ENCODE measurements around the gene CDC25B. TPM values are rescaled to one million over a fixed set of nuclear protein-coding genes. Genes with fewer than 3 reads are reported as not detected.

Gene CDC25B
- total and polyA plus RNA-seq, 2 experiments from 2014 or later, result 18.2 to 20.1 TPM

- TF ChIP-seq EZH2 (IDR thresholded peaks at IDR 0.05; ENCODE audit: insufficient read depth, poor library complexity, severe bottlenecking) (no peak), EZH2phosphoT487 (IDR thresholded peaks at IDR 0.05; ENCODE audit: insufficient read depth, low read depth) (no peak)
- H3K36me3 ChIP-seq (ENCODE audit: low read depth), result no peaks in the 10 kb centered on the region; the same call in 1 of the 2 replicates
- H3K9ac ChIP-seq, result peak overlapping the region; percentile 92
- peak overlapping the region; percentile 47 for H3K27ac ChIP-seq
- peaks cover 10% of the 10 kb centered on the region for H3K4me1 ChIP-seq (ENCODE audit: insufficient read depth)
- H3K4me2 ChIP-seq (ENCODE audit: unreplicated experiment), result peak overlapping the region; percentile 93
- H3K27me3 ChIP-seq (replicated peaks; ENCODE audit: insufficient read depth), result no peaks in the 10 kb centered on the region
- H2AFZ ChIP-seq, result peak overlapping the region; percentile 83
- no peaks in the 10 kb centered on the region for H3K9me2 ChIP-seq (ENCODE audit: insufficient read depth)
- H3K9me3 ChIP-seq (ENCODE audit: low read depth), result no peaks in the 10 kb centered on the region
- DNase-seq, result no peak
- H3F3A ChIP-seq (ENCODE audit: insufficient read depth), result 0 out of 2 replicates have a peak, but pooled peaks cover 8% of the 10 kb centered on the region
- H3K4me3 ChIP-seq, result peak overlapping the region; percentile 80
- peaks cover 52% of the 10 kb centered on the region for H3K79me2 ChIP-seq (ENCODE audit: insufficient read depth)
- in situ Hi-C loops (cut with MboI), result no loop called here
- WGBS, 2 experiments (ENCODE audit: low coverage in 1 of 2, low lambda C conversion rate in 2 of 2, missing lambda C conversion rate in 2 of 2), result 1 to 2% methylated on average over 20 to 21 of the region's 22 CpGs
- no peaks in the 10 kb centered on the region for H4K20me1 ChIP-seq (ENCODE audit: insufficient read depth)
Measured at GRCh38 chr20:3846378-3846739, 50.2 kb downstream of the CDC25B start.

GRCh38 chr20:3846740-3847428, 50.8 kb downstream of the CDC25B start, which contains the start of gene MAVS:
MAVS (plus strand) TSS chr20:3846834; CDS start chr20:3854625, 7,791 bp downstream.
- Histone ChIP-seq H3K4me1 (ENCODE audit: insufficient read depth) (peaks cover 10% of the 10 kb centered on the region), H2AFZ (peak within 1 kb of the TSS; percentile 83), H3F3A (ENCODE audit: insufficient read depth) (0 out of 2 replicates have a peak, but pooled peaks cover 8% of the 10 kb centered on the region), H3K27me3 (replicated peaks; ENCODE audit: insufficient read depth) (no peaks in the 10 kb centered on the region), H3K9me2 (ENCODE audit: insufficient read depth) (no peaks in the 10 kb centered on the region), H3K4me2 (ENCODE audit: unreplicated experiment) (peak within 1 kb of the TSS; percentile 93), H3K4me3 (peak within 1 kb of the TSS; percentile 80), H4K20me1 (ENCODE audit: insufficient read depth) (no peaks in the 10 kb centered on the region), H3K36me3 (ENCODE audit: low read depth) (no peaks in the 10 kb centered on the region; the same call in 1 of the 2 replicates), H3K79me2 (ENCODE audit: insufficient read depth) (peaks cover 56% of the 10 kb centered on the region), H3K9ac (peak within 1 kb of the TSS; percentile 92), H3K9me3 (ENCODE audit: low read depth) (no peaks in the 10 kb centered on the region), H3K27ac (peak within 1 kb of the TSS; percentile 49)
- in situ Hi-C loops (cut with MboI), result no loop called here
- no peak for TF ChIP-seq EZH2phosphoT487 (IDR thresholded peaks at IDR 0.05; ENCODE audit: insufficient read depth, low read depth)
- no peak for TF ChIP-seq EZH2 (IDR thresholded peaks at IDR 0.05; ENCODE audit: insufficient read depth, poor library complexity, severe bottlenecking)
- 1% methylated on average over 59 to 72 of the region's 72 CpGs for WGBS, 2 experiments (ENCODE audit: low coverage in 1 of 2, low lambda C conversion rate in 2 of 2, missing lambda C conversion rate in 2 of 2)
- peak; percentile 91 for DNase-seq

- Histone ChIP-seq H2AFZ (peak overlapping the region; percentile 83), H3K79me2 (ENCODE audit: insufficient read depth) (peaks cover 61% of the 10 kb centered on the region), H3K4me1 (ENCODE audit: insufficient read depth) (peaks cover 10% of the 10 kb centered on the region), H3K4me2 (ENCODE audit: unreplicated experiment) (peak overlapping the region; percentile 93), H3K9me2 (ENCODE audit: insufficient read depth) (no peaks in the 10 kb centered on the region), H3K27me3 (replicated peaks; ENCODE audit: insufficient read depth) (no peaks in the 10 kb centered on the region), H3K36me3 (ENCODE audit: low read depth) (no peaks in the 10 kb centered on the region; the same call in 1 of the 2 replicates), H3F3A (ENCODE audit: insufficient read depth) (0 out of 2 replicates have a peak, but pooled peaks cover 8% of the 10 kb centered on the region), H4K20me1 (ENCODE audit: insufficient read depth) (no peaks in the 10 kb centered on the region), H3K9ac (peak overlapping the region; percentile 92), H3K27ac (peak overlapping the region; percentile 49), H3K4me3 (peak overlapping the region; percentile 80), H3K9me3 (ENCODE audit: low read depth) (no peaks in the 10 kb centered on the region)
- in situ Hi-C loops (cut with MboI), result no loop called here
- TF ChIP-seq EZH2 (IDR thresholded peaks at IDR 0.05; ENCODE audit: insufficient read depth, poor library complexity, severe bottlenecking), result no peak
- TF ChIP-seq EZH2phosphoT487 (IDR thresholded peaks at IDR 0.05; ENCODE audit: insufficient read depth, low read depth), result no peak
- no peak for DNase-seq
- 7 to 10% methylated on average over 8 of the region's 8 CpGs for WGBS, 2 experiments (ENCODE audit: low coverage in 1 of 2, low lambda C conversion rate in 2 of 2, missing lambda C conversion rate in 2 of 2)
Measured at GRCh38 chr20:3847429-3847940, 51.4 kb downstream of the CDC25B start.

GRCh38 chr20:3848565-3848964, 52.5 kb downstream of the CDC25B start:
- TF ChIP-seq EZH2phosphoT487 (IDR thresholded peaks at IDR 0.05; ENCODE audit: insufficient read depth, low read depth) (no peak), EZH2 (IDR thresholded peaks at IDR 0.05; ENCODE audit: insufficient read depth, poor library complexity, severe bottlenecking) (no peak)
- DNase-seq, result no peak
- H4K20me1 ChIP-seq (ENCODE audit: insufficient read depth), result no peaks in the 10 kb centered on the region
- H2AFZ ChIP-seq, result no peak overlapping the region
- peaks cover 64% of the 10 kb centered on the region for H3K79me2 ChIP-seq (ENCODE audit: insufficient read depth)
- no peaks in the 10 kb centered on the region for H3K9me2 ChIP-seq (ENCODE audit: insufficient read depth)
- H3F3A ChIP-seq (ENCODE audit: insufficient read depth), result 0 out of 2 replicates have a peak, but pooled peaks cover 8% of the 10 kb centered on the region
- no peak overlapping the region for H3K4me3 ChIP-seq
- no peaks in the 10 kb centered on the region for H3K9me3 ChIP-seq (ENCODE audit: low read depth)
- no peak overlapping the region for H3K27ac ChIP-seq
- H3K36me3 ChIP-seq (ENCODE audit: low read depth), result no peaks in the 10 kb centered on the region; the same call in 1 of the 2 replicates
- in situ Hi-C loops (cut with MboI), result no loop called here
- H3K4me1 ChIP-seq (ENCODE audit: insufficient read depth), result peaks cover 8% of the 10 kb centered on the region
- H3K9ac ChIP-seq, result 0 out of 2 replicates have a peak overlapping the region, but pooled peaks have one; percentile 25
- H3K4me2 ChIP-seq (ENCODE audit: unreplicated experiment), result no peak overlapping the region
- H3K27me3 ChIP-seq (replicated peaks; ENCODE audit: insufficient read depth), result no peaks in the 10 kb centered on the region
- WGBS, 2 experiments (ENCODE audit: low coverage in 1 of 2, low lambda C conversion rate in 2 of 2, missing lambda C conversion rate in 2 of 2), result 96 to 100% methylated on average over 1 of the region's 1 CpG
